Measurements from ENCODE around the gene CALML3.

CALML3 gene

GRCh38 chr10:5534051-5534821 is 9.5 kb downstream of the CALML3 start:
- Histone ChIP-seq H3K9ac (ENCODE audit: low read length) (peak overlapping the region; percentile 24), H3K4me3 (ENCODE audit: low read length) (no peak overlapping the region), H3K9me3 (ENCODE audit: control insufficient read depth, low read length) (no peaks in the 10 kb centered on the region), H3K36me3 (ENCODE audit: control insufficient read depth, insufficient read depth, low read length) (no peaks in the 10 kb centered on the region), H3K27me3 (ENCODE audit: control insufficient read depth, insufficient read depth, low read length) (no peaks in the 10 kb centered on the region), H3K4me1 (ENCODE audit: control insufficient read depth, insufficient read depth, low read length) (peaks cover 32% of the 10 kb centered on the region)

DNA sequence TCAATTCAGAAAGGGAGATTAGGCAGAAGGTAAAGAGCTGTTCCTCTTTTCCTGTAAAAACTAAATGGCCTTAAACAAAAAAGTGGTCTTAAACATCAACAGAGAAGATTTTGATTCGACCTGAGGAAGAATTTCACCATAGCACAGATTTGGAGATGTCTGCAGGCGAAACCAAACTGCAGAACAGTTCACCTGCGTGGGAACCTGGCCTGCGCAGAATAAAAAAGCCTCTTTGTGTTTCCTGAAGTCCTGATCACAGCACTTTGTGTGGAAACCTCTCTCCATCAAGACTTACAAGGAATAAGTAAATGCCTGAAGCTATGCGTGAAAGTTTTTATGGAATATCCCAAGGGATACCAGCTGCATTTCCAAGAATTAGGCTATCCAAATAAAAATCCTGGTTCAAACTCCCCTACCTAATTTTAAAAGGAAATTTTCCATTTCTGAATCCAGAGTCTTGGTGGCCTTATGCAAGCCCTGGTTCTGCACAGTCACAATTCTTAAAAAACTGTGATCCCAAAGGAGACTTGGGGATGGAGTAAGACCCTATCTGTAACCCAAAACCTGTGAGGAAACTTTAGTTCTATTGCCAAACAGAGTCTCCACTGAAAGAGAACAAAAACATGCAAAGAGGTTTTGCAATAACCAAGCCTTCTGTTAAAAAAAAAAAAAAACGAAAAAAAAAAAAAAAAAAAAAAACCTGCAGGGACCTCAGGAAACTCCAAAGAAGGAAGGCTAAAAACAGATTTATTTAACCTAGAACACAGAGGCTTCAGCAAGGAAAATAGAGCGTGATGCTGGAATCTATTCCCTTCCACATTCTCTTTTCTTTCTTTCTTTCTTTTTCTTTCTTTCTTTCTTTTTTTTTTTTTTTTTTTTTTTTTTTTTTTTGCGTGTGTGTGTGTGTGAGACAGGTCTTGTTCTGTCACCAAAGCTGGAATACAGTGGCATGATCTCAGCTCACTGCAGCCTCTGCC is 10.4 kb downstream of the CALML3 start:
- H3K9me3 ChIP-seq (ENCODE audit: control insufficient read depth, low read length): no peaks in the 10 kb centered on the region
- no peak overlapping the region for H3K4me3 ChIP-seq (ENCODE audit: low read length)
- H3K27me3 ChIP-seq (ENCODE audit: control insufficient read depth, insufficient read depth, low read length): no peaks in the 10 kb centered on the region
- peak overlapping the region; percentile 24 for H3K9ac ChIP-seq (ENCODE audit: low read length)
- H3K36me3 ChIP-seq (ENCODE audit: control insufficient read depth, insufficient read depth, low read length): no peaks in the 10 kb centered on the region
- H3K4me1 ChIP-seq (ENCODE audit: control insufficient read depth, insufficient read depth, low read length): peaks cover 24% of the 10 kb centered on the region

- H3K4me1 ChIP-seq (ENCODE audit: control insufficient read depth, insufficient read depth, low read length): peaks cover 23% of the 10 kb centered on the region
- H3K9ac ChIP-seq (ENCODE audit: low read length): no peak overlapping the region
- no peaks in the 10 kb centered on the region for H3K27me3 ChIP-seq (ENCODE audit: control insufficient read depth, insufficient read depth, low read length)
- H3K36me3 ChIP-seq (ENCODE audit: control insufficient read depth, insufficient read depth, low read length): no peaks in the 10 kb centered on the region
- no peaks in the 10 kb centered on the region for H3K9me3 ChIP-seq (ENCODE audit: control insufficient read depth, low read length)
- H3K4me3 ChIP-seq (ENCODE audit: low read length): no peak overlapping the region
Observed at GRCh38 chr10:5536486-5537081, 11.8 kb downstream of the CALML3 start.

- no peaks in the 10 kb centered on the region for H3K27me3 ChIP-seq (ENCODE audit: control insufficient read depth, insufficient read depth, low read length)
- H3K4me3 ChIP-seq (ENCODE audit: low read length): no peak overlapping the region
- no peak overlapping the region for H3K9ac ChIP-seq (ENCODE audit: low read length)
- H3K9me3 ChIP-seq (ENCODE audit: control insufficient read depth, low read length): no peaks in the 10 kb centered on the region
- no peaks in the 10 kb centered on the region for H3K36me3 ChIP-seq (ENCODE audit: control insufficient read depth, insufficient read depth, low read length)
- H3K4me1 ChIP-seq (ENCODE audit: control insufficient read depth, insufficient read depth, low read length): peaks cover 23% of the 10 kb centered on the region
Observed at GRCh38 chr10:5537684-5538083, 12.9 kb downstream of the CALML3 start.

DNA sequence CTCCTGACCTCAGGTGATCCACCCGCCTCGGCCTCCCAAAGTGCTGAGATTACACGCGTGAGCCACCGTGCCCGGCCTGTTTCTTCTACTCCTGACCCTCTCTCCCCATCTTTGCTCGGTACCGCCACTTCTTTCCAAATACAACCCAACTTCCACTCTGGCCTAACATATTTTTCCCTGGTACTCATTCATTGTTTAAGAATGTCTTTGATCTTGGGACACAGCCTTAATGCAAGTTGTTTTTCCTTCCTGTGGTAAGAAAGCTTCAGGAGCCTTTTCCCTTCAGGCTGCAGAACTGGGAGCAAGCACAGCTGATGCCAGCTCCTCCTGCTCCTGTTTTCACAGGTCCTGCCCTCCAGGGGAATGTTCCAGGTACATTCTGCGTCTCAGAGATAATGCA is 13.7 kb downstream of the CALML3 start:
- H3K9me3 ChIP-seq (ENCODE audit: control insufficient read depth, low read length): no peaks in the 10 kb centered on the region
- no peaks in the 10 kb centered on the region for H3K36me3 ChIP-seq (ENCODE audit: control insufficient read depth, insufficient read depth, low read length)
- H3K4me1 ChIP-seq (ENCODE audit: control insufficient read depth, insufficient read depth, low read length): peaks cover 23% of the 10 kb centered on the region
- no peak overlapping the region for H3K4me3 ChIP-seq (ENCODE audit: low read length)
- no peak overlapping the region for H3K9ac ChIP-seq (ENCODE audit: low read length)
- H3K27me3 ChIP-seq (ENCODE audit: control insufficient read depth, insufficient read depth, low read length): no peaks in the 10 kb centered on the region

DNA sequence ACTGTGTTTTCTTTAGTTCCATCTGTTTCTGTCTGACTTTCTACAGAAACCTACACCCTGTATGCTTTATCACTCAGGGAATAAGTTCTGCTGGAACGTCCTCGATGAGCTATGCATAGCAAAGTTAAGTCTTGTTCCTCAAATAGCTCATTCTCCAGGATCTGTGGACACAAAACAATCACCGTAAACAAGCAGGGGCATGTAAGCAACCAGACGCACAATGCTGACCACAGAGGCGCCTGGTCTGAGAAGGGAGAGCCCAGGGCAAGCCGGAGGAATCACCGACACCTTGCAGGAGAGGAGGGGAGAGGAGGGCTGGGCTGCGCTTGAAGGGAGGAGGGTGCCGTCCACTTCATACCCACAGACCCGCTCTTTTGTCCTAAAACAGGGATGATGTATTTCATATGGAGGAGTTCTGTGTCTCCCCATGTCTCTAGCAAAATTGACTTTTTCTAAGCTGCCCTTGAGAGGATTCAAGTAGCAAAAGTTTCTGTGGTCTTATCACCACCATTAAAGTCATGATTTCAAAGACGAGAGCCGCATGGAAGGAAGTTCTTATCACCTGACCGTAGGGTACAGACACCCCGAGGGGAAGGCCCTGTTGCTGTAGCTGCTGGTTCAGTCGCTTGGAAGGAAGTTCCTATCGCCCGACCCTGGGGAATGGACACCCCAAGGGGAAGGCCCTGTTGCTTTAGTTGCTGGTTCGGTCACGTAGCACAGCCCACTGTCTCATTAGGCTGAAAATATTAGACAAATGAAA is 14.3 kb downstream of the CALML3 start:
- Histone ChIP-seq H3K9ac (ENCODE audit: low read length) (no peak overlapping the region), H3K27me3 (ENCODE audit: control insufficient read depth, insufficient read depth, low read length) (no peaks in the 10 kb centered on the region), H3K9me3 (ENCODE audit: control insufficient read depth, low read length) (no peaks in the 10 kb centered on the region), H3K4me3 (ENCODE audit: low read length) (no peak overlapping the region), H3K36me3 (ENCODE audit: control insufficient read depth, insufficient read depth, low read length) (no peaks in the 10 kb centered on the region), H3K4me1 (ENCODE audit: control insufficient read depth, insufficient read depth, low read length) (peaks cover 26% of the 10 kb centered on the region)

DNA sequence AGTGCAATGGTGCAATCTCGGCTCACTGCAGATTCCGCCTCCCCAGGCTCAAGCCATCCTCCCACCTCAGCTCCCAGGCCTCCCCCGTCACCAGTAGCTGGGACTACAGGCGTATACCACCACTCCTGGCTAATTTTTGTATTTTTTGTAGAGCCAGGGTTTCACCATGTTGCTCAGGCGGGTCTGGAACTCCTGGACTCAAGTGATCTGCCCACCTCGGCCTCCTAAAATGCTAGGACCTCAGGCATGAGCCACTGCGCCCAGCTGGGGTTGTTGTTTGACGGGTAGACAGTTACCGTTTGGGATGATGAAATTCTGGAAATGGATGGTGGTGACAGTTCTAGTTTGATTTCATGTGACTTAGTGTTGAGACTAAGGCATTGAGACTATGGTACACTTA is 15.3 kb downstream of the CALML3 start:
- Histone ChIP-seq H3K4me1 (ENCODE audit: control insufficient read depth, insufficient read depth, low read length) (peaks cover 26% of the 10 kb centered on the region), H3K36me3 (ENCODE audit: control insufficient read depth, insufficient read depth, low read length) (no peaks in the 10 kb centered on the region), H3K27me3 (ENCODE audit: control insufficient read depth, insufficient read depth, low read length) (no peaks in the 10 kb centered on the region), H3K4me3 (ENCODE audit: low read length) (no peak overlapping the region), H3K9me3 (ENCODE audit: control insufficient read depth, low read length) (no peaks in the 10 kb centered on the region), H3K9ac (ENCODE audit: low read length) (no peak overlapping the region)

DNA sequence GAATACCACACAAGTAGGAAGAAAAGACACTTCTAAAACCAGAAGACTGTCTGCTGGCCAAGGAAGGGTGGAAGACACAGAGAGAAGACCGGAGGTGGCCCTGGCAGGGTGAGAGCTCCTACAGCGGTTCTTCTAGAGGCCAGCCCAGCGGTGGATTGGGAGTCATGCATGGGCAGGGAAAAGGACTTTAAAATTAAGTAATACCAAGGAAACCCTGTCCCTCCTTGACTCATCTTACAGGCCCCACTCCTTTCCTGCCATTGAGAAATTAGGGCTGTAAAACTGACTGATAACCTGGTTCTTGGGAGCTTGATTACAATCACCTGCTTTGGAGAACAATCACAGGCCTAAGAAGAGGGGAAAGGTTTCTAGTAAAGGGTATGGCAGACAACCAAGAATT is 16.1 kb downstream of the CALML3 start:
- Histone ChIP-seq H3K4me3 (ENCODE audit: low read length) (no peak overlapping the region), H3K4me1 (ENCODE audit: control insufficient read depth, insufficient read depth, low read length) (peaks cover 33% of the 10 kb centered on the region), H3K9ac (ENCODE audit: low read length) (no peak overlapping the region), H3K36me3 (ENCODE audit: control insufficient read depth, insufficient read depth, low read length) (no peaks in the 10 kb centered on the region), H3K9me3 (ENCODE audit: control insufficient read depth, low read length) (no peaks in the 10 kb centered on the region), H3K27me3 (ENCODE audit: control insufficient read depth, insufficient read depth, low read length) (no peaks in the 10 kb centered on the region)

- peaks cover 45% of the 10 kb centered on the region for H3K4me1 ChIP-seq (ENCODE audit: control insufficient read depth, insufficient read depth, low read length)
- H3K27me3 ChIP-seq (ENCODE audit: control insufficient read depth, insufficient read depth, low read length): no peaks in the 10 kb centered on the region
- H3K9me3 ChIP-seq (ENCODE audit: control insufficient read depth, low read length): no peaks in the 10 kb centered on the region
- no peak overlapping the region for H3K9ac ChIP-seq (ENCODE audit: low read length)
- no peaks in the 10 kb centered on the region for H3K36me3 ChIP-seq (ENCODE audit: control insufficient read depth, insufficient read depth, low read length)
- no peak overlapping the region for H3K4me3 ChIP-seq (ENCODE audit: low read length)
Observed at GRCh38 chr10:5542100-5542499, 17.3 kb downstream of the CALML3 start.

GRCh38 chr10:5543623-5544022 is 18.9 kb downstream of the CALML3 start:
- H3K36me3 ChIP-seq (ENCODE audit: control insufficient read depth, insufficient read depth, low read length): no peaks in the 10 kb centered on the region
- peaks cover 58% of the 10 kb centered on the region for H3K4me1 ChIP-seq (ENCODE audit: control insufficient read depth, insufficient read depth, low read length)
- H3K4me3 ChIP-seq (ENCODE audit: low read length): no peak overlapping the region
- no peaks in the 10 kb centered on the region for H3K27me3 ChIP-seq (ENCODE audit: control insufficient read depth, insufficient read depth, low read length)
- no peak overlapping the region for H3K9ac ChIP-seq (ENCODE audit: low read length)
- no peaks in the 10 kb centered on the region for H3K9me3 ChIP-seq (ENCODE audit: control insufficient read depth, low read length)

DNA sequence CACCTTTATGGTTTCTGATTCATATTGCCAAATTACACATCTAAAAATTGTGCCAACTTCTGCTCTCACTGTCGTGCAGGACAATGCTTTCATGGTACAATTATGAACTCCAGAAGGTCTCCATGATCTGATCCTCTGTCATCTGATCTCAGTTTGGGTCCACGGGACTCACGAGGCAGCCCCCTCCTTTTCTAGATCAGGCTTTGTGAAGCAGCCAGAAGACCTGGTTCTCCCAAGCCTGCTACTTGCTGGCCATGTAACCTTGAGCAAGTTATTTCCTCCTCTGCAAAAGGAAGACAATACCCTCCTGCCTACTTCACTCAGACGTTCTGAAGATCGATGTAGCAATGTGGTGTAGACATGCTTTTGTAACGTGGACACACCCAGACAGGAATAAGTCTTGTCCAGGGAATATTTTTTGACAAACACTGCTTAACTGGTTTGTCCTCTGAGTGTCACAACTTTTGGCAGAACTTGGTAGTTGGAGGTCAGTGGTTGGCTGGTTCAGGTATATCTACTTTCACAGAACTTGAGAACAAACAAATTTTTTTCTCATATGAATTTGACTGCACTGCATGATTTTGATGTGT is 19.6 kb downstream of the CALML3 start:
- Histone ChIP-seq H3K4me1 (ENCODE audit: control insufficient read depth, insufficient read depth, low read length) (peaks cover 58% of the 10 kb centered on the region), H3K4me3 (ENCODE audit: low read length) (no peak overlapping the region), H3K27me3 (ENCODE audit: control insufficient read depth, insufficient read depth, low read length) (no peaks in the 10 kb centered on the region), H3K36me3 (ENCODE audit: control insufficient read depth, insufficient read depth, low read length) (no peaks in the 10 kb centered on the region), H3K9me3 (ENCODE audit: control insufficient read depth, low read length) (no peaks in the 10 kb centered on the region), H3K9ac (ENCODE audit: low read length) (no peak overlapping the region)

Measured in mucosa of stomach (tissue), 1 donor.